ENCODE data around the gene TYRO3.

Gene TYRO3

DNA sequence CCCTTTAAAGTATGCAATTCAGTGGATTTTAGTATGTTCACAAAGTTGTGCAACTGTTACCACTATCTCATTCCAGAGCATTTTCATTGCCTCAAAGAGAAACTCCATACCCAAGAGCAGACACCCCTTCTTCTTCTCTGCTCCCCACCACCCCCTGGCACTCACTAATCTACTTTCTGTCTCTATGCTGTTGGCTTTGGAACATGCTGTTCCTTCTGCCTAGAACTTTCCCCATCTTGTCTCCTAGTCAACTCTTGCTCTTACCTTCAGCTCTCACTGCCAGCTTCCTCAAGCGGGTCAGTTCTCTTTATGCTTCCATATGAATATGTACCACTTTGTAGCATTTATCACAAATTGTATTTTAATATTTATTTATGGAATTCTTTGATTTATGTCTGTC lies 50.1 kb downstream of the TYRO3 start:
- DNase-seq = no peak

DNA sequence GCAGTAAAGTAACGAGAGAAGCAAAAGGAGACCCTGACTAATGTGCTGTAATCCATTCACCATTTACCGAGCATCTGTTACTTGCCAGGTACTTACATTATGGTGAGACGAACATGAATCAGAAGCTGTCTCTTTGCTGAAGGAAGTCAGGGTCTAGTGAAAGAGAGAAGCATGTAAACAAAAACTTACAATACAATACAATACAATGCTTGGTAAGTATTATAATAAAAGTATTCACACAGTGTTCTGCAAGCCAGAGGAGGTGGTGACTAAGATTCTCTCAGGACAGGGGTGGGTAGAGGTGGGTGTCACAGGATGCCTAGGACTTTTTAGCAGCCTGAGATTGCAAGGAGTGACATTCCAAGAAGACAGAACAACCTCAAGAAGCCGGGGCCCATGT lies 51.0 kb downstream of the TYRO3 start:
- no peak for DNase-seq

DNA sequence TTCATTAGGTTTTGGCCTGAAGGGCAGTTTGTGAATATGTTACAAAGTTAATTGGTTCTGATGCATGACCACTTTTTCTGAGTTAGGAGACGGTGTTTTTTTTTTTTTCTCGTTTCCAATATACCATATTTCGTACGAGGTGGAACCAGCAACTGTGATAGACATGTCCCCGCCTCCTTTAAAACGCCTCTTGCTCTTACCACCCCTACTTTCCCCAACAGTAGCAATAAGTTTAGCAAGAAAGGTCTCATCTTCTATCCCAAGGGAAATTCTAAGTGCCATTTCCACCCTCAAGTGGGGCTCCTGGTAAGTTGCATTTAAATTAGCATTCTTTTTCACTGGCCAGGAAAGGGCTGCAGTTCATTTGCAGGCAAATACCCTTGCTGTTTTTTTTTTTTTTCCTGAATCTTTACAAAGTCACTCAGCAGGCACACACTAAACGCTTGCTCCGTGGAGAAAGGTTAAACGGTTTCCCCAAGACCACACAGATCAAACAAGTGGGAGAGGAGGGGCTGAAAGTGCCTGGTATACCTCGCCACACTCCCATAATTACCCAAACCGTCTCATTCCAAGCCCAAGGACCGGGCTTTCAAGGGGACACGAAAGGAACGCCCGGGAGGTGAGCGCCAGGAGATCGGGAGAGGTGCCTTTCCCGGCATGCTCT lies 61.7 kb downstream of the TYRO3 start:
- no peak for DNase-seq

DNA sequence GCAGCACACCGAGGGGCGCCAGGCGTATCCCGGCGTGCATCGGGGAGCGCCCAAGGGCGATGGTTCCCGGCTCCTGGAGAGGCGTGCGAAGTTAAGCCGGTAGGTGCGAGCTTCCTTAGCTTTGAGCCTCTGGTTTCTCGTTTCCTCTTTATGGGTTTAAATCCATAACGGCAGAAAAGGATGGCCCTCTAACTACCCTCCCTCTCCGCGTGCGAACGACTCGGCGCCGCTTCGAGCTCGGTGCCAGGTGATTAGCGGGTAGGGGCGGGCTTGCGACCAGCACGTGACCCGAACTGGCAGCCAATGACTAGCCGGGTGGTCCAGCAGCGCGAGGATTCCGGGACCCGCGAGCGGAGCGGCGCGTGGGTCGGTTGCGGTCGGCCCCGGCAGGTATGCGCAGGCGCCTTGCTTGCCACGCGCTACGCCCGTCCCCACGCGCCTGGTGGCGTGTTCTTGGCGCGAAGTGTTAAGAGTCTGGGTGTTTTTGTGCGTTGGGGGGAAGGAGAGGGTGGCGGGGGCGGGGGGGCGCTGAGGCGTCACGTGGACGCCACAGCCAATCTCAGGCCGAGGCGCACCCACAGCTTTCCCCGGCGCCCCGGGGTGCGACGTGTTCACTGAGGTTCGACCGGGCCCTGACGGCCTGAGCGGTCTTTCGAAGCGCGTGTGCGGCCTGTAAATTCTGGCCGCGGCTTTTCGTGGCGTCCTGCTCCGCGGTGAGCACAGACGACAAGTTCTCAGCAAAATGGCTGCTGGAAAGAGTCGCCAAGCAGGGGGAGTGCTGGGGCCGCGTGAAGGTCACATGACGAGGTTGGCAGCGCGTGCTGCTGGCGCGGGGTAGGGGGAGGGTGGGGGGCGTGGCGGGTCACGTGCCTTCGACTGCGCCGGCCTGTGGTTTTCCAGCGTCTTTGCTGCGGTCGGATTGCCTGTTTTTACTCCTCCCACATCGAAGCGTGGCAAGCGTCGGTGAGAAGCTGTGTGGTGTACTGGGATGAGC lies 62.5 kb downstream of the TYRO3 start:
- peak; percentile 87 for DNase-seq

DNA sequence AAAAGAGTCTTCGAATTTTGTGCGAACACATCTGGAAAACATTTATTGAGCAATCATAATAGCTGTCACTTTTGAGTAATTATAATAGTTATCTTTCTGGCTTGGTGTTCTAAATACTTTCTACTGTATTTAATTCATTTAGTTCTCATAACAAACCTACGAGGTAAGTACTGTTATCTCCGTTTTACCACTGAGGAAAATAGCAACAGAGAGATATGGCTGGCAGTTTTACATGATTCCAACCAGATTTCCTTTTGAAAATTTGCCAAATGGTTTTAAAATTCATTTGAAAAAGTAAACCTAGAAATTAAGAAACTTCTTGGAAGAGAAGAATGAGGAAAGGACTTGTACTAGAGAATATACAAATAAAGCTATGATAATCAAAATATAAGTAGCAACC lies 63.9 kb downstream of the TYRO3 start:
- no peak for DNase-seq

DNA sequence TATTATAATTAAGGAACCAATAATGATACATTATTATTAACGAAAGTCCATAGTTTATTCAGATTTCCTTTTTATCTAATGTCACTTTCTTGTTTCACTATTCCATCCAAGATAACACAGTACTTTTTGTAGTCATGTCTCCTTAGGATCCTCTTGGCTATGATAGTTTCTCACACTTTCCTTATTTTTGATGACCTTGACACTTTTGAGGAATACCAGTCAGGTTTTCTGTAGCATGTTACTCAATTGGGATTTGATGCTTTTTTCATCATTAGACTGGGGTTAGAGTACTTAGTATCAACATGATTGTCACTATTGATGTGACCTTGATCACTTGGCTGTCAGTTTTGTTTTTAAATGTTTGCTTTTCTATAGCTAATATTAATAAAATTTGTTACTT lies 68.2 kb downstream of the TYRO3 start:
- DNase-seq = no peak

DNA sequence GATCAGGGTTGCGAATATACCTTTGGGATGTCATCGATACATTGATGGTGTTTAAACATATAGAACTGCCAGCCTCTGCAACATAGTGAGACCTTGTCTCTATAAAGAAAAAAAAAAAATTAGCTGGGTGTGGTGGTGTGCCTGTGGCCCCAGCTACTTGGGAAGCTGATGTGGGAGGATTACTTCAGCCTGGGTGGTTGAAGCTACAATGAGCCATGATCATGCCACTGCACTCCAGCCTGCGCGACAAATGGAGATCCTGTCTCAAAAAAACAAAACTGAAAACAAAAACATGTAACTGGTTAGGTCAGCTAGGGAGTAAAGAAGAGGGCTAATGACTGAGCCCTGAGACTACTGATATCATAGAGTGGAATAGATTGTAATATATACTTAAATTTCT lies 70.5 kb downstream of the TYRO3 start:
- no peak for DNase-seq

DNA sequence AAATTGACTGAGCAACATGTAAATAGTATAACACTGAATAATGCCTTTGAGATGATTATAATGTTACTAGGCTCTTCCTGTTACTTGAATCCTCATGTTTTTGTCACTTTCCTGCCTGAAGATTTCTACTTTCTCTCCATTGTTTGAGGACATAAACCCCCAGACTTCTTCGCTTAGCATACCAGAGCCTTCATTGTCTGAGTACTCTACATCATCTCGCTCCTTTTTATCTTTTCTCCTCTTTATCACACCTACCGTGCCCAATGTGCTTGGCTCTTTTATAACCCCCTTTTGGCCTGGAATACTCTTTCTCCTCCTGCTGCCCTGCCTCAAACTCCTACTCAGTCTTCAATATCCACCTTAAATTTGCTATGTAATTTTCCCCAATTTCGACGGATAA lies 70.9 kb downstream of the TYRO3 start:
- DNase-seq = no peak

DNA sequence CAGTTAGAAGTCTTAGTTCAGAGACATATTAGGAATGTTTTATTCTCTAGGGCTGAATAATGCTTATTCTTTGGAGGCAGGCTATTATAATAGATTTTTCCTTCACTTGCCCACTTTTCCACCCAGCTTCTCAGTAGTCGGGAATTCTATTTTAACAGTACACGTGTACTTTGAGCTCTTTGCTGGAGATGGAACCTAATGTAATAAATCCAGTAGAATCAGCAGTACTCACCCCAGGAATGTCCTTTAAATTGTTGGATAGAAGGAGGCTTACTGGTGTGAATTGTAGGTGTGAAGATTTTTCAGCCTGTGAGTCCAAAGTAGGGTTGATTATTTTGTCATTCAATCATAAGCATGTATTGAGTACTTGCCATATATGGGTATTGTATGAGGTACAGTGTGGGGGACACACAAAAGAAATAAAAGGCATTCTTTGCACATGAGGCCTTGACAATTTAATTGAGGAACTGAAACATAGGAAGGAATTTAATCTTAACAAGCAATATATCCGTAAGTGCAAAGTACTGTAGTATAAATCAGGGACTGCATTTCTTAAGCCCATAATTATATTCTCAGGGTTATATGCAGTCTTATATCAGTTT lies 71.7 kb downstream of the TYRO3 start:
- no peak for DNase-seq

DNA sequence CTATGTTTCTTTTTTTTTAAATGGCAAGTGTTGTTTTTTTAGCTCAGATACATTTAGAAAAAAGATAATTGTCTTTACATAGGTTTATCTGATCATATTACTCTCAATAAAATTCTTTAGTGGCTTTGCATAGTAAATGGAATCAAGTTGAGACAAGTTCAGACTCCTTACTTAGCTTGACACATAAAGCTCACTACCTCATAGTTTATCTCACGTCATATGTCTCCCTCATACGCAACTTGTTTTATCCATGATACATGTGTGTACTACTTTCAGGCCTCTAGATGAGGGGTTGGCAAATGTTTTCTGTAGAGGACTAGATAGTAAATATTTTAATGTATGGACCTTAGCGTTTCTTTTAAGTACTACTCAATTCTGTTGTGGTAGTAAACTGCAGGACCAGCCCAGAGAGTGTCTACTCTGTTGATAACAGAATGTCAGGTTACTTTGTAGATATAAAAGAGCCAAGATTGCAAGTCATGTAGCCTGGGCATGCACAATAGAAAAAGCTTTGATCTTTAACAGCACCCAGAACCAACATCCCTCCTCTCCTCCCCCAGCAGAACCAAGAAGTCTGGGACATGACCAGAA lies 73.0 kb downstream of the TYRO3 start:
- DNase-seq = no peak
